ENCODE results near the gene KRT36.

KRT36 gene

DNA sequence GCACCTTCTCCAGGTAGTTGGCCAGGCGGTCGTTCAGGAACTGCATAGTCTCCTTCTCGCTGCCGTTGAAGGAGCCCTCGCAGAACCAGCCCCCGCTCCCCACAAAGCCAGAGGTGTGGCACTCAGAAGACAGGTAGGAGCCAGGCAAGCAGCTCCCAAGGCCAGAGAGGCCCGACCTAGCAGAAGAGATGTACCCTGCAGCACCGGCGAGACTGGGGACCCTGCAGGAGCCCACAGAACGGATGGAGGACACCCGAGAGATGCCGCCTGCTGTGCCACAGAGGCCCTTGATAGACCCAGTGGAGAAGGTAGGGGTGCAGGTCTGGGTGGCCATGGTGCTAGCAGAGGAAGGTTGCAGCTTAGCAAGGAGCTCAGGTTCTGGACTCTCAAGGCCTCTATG is at the start of gene KRT36:
Gene KRT36, minus strand, starts transcription at position 380 of the 400 bp plus-strand sequence. Its CDS starts 46 bp downstream, at position 334.
- DNase-seq = no peak

- DNase-seq = peak; percentile 44
These were observed 49.4 kb upstream of the KRT36 start for GRCh38 chr17:41539071-41539492.

DNA sequence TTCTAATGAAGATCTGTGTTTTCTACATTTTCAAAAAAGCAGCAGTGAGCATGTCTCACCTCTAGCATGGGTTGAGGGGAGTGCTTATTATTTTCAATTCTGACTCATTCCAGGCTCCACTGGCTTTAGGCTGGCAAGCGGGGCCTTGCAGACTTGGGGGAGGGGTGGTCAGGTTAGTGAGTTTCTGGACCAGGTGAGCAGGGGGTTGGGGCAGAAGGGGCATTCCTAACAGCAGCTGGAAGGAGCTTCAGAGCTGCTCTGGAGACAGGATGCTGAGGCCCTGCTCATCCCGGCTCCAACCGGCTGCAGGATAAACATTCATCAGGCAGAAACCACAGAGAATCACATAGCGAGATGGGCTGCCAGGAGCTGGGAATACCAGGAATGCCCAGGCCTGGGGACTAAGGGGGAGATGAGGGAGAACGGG is 48.9 kb upstream of the KRT36 start:
- peak; percentile 76 for DNase-seq

GRCh38 chr17:41537990-41538389 is 48.3 kb upstream of the KRT36 start:
- peak; percentile 51 for DNase-seq

- DNase-seq = no peak
These were observed 47.9 kb upstream of the KRT36 start for GRCh38 chr17:41537614-41537954.

DNA sequence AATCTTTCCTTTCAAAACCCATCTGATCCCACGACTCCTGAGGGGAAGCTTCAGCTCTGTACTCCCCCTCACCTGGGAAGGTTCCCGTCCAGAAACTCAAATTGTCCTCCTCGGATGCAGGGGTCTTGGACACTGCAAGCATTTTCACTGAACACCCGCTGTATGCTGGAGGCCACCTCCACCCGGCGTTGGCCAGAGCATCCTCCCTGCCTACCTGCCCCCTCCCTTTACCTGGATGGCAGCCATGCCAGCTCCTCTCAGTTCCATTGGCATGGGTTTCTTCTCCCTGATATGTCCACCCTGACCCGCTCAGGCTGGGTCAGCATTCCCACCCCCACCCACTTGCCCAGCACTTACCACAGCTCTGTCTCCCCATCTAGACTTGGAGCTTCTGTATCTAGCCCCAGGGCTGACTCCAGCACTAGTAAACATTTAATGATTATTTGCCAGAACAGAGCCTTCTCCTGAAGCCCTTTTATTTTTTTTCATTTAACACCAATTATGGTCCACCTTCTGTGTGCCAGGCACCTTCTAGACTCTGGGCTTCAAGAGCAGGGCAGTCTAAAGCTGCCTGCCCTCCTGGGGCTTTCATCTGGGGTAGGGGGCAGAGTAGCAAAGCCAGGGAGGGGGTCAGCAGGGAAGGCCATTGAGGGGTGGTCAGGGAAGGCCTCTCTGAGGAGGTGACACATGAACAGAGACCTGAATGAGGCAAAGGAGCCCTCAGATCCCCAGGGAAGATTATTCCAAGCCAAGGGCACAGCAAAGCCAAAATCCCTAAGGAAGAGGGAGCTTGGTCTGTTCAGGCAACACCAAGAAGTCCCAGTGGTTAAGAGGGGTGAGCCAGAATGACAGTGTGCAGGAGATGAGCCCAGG is 47.3 kb upstream of the KRT36 start:
- no peak for DNase-seq

GRCh38 chr17:41535764-41536481 is 46.2 kb upstream of the KRT36 start:
- peak; percentile 29 for DNase-seq

DNA sequence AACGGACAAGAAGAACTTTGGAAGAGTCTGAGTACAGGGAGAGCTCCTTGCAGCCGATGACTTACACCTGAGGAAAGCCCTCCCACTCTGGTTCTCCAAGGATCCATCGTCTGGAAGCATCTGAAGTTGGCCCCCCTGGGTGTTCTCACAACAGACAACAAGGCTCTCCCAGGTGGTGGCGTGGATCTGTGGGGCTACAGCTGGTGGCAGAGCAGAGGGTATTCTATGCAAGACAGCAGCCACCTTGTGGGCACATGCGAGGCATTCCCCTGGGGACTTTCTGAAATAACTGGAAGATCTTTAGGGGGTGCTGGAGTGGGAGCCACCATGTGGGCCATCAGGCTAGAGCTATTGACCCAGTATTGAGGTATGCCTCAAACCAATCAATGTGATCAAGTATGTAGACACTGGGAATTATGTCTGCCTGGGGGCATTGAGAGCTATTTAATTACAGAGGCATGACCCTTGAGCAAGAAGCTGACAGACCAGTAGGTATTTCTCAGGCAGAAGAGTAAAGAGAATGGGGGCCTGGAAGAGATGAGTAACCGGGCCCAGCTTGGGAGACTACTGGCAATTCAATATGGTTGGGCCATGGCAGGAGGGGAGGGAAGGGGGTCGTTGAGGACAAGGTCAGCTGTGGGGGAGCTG is 45.3 kb upstream of the KRT36 start:
- no peak for DNase-seq

- DNase-seq = no peak
These were observed 43.9 kb upstream of the KRT36 start for GRCh38 chr17:41533613-41534012.

DNA sequence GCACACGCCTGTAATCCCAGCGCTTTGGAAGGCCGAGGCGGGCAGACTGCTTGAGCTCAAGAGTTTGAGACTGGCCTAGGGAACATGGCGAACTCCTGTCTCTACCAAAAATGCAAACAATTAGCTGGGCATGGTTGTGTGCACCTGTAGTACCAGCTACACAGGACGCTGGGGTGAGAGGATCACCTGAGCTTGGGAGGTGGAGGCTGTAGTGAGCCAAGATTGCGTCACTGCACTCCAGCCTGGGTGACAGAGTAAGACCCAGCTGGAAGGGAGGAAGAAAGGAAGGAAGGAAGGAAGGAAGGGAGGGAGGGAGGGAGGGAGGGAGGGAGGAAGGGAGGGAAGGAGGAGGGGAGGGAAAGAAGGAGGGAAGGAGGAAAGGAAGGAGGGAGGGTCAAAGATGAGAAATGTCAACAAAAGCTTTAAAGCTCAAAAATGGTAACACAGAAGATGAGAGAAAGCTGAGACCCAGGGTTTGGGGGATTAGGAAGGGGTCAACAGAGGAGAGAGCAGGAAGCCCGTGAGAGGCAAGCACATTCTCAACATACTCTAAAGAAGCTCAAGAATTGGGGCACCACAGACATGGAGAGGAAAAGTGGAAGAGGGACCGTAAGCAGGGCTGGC is 43.3 kb upstream of the KRT36 start:
- DNase-seq = no peak

DNA sequence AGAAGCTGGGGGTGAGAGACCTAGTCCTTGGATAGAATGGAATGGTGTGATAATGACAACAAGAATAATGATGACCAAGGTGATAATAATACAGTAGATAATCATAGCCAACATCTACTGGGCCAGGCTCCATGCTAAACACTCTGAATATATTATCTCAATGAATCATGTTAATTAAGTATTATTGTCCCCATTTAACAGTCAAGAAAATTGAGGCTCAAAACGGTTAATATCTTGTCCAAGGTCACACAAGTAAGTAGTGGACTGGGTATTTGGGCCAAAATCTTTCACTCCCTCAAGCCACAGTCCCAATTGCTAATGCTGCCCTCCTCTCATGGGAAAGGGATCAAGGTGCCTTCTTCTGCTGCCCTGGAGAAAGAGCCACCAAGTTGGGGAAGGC is 42.3 kb upstream of the KRT36 start:
- no peak for DNase-seq

DNA sequence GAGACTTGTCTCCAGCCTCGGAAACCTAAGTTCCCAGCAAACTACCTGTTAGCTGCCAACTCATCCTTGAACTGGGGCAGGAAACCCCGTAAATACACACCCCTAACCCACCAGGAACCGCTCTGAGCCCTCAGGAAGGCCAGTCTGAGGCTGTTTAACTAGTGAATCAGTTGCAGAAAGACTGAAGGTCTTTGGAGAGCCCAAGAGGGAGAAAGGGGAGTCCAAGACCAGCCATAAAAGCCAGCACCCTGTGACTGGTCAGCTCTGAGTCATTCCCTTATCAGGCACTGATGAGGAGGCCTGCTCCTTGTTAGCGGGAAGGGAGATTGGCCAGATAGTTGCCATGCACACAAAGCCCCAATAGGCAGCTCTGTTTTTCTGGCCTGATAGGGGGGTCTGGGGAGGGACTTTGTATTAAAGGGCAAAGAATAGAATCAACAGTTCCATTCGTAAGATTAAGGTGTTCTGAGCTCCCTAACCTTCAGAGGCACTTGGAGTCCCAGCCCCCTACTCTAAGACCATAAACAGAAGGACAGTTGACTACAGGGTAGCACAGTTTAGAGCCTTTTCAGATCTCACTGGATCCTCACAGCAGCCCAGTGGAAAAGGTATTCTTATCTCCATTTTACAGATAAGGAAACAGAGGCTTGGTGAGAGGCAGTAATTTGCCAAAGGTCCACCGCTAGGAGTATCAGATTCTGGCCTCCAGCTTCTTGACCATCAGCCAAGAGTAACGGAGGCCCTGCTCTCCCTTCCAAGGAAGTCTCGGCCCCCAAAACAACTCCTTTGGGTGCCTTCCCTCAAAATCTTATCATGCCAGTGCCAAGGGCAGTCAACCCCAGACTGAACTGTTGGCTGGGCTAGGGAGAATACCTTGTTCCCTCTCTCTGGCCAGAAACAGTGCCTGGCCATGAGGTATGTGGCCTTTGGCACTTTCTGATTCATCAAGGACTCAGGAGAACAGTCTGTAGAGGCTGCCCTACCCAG is 40.6 kb upstream of the KRT36 start:
- peak; percentile 74 for DNase-seq

DNA sequence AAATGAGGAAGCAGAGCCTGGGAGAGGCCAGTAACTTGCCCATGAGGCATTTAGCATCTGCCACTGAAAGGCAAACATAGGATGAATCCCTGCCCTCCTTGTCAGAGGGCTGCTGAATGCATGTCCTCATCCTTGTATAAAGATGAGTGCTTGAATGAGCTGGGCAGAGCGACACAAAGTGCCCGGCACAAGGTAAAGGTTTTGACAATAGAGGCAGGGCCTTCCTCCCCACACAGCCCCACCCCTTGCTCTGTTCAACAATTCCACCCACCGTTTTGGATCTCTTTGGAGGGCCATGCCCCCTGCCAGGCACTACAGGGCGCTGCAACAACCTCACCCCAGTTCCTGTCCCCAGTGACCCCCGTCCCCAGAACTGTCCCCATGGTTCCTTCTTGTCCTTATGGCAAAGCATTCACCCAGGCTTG is 39.8 kb upstream of the KRT36 start:
- no peak for DNase-seq

GRCh38 chr17:41528959-41529353 is 39.2 kb upstream of the KRT36 start:
- DNase-seq = no peak

DNA sequence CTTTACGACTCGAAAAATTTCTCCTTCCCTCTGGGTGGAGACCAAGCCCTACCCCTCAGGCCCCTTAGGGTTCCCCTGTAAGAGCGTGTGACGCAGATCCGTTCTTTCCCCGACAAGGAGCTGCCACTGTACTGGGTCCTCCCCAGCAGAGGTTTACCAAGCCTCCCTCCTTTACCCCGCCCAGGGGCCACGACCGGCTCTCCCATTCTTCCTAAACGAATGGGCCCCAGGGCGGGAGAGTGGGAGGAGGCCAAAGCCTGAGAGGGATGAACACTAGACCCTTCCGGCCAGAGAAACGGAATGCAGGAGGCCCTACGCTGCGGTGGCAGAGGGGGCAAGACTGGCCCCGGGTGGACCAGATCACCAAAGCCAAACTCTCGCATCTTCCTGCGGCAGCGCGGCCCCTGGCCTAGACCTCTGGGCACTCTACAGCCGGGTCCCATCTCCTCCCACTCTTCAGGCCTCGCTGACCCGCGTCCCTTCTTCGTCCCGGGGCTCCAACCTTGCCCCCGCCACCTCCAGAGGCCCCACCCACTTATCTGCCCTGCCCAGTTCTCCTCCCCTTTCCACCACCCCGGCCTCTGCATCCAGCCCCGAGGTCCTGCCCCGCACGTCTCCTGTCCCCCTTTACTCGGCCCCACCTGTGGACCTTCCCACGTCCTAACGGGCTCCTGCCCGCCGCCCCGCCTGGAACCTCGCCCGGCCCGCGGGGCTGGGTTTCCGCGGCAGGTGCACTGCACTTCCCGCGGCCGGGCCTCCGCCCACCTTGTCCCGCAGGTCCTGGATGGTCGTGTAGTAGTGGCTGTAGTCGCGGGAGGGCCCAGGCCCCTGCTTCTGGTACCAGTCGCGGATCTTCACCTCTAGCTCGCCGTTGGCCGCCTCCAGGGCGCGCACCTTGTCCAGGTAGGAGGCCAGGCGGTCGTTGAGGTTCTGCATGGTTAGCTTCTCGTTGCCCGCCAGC is 37.6 kb upstream of the KRT36 start:
- no peak for DNase-seq

DNA sequence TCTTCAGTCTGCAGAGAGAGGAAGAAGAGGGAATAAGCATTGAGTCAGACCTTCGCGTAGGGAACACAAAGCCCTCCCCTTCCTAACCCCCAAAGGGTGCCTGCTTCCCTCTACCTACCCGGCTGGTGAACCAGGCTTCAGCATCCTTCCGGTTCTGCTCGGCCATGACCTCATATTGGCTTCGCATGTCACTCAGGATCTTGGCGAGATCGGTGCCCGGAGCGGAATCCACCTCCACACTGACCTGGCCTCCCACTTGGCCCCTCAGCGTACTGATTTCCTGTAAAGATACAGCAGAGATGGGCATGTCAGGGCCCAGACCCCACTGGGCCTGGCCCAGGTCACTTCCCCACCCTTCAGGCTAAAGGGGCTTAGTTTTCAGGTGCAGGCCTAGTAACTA is 34.6 kb upstream of the KRT36 start:
- no peak for DNase-seq

DNA sequence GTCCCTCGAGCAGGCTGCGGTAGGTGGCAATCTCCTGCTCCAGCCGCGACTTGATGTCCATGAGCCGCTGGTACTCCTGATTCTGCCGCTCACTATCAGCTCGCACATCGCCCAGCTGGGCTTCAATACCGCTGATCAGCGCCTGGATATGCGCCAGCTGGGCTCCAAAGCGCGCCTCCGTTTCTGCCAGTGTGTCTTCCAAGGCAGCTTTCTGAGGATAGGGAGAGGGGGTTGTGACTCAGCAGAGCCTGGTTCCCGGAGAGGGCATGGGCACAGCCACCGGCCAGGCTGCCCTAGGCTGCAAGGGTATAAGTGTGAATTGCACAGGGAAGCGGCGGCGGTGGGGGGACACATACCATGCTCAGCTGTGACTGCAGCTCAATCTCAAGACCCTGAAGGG is 34.1 kb upstream of the KRT36 start:
- DNase-seq = no peak

DNA sequence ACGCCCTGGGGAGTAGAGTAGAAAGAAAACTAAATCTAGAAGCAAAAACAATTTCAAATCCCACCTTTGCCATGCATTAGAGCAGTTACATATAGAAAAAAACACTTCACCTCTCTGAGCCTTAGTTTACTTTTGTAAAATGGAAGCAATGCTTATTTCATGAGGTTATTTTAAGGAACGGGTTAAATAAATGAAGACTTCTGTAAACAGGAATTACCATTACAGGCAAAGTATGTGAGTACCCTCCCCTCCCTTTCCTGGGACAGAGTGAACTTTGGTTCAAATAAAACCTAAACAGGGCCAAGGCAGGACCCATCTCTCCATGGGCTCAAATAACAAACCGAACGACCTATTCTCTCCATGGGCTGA is 33.5 kb upstream of the KRT36 start:
- DNase-seq = no peak

GRCh38 chr17:41522301-41523224 is 32.9 kb upstream of the KRT36 start:
- no peak for DNase-seq

Measured in fibroblast of upper back skin (primary cell).